GM21825 (cell line): ENCODE measurements around the gene RIPK1.
"Not testable (repeated sequence)": the region's sequence is repeated elsewhere in the genome, so short reads cannot be mapped to it uniquely, and the experiment has no call there.

Experiments used
- ATAC-seq: cut with Tn5 transposase; IDR thresholded peaks from one replicate; pipeline ENCODE4 v1.9.1; 2021; ENCODE audit warnings: mild to moderate bottlenecking, moderate library complexity; ENCODE audit not compliant: unreplicated experiment

Gene RIPK1

GRCh38 chr6:3133515-3133914, 65.2 kb downstream of the RIPK1 start:
- ATAC-seq = no peak

GRCh38 chr6:3135668-3136291, 67.5 kb downstream of the RIPK1 start:
- no peak for ATAC-seq

GRCh38 chr6:3136292-3137011, 68.2 kb downstream of the RIPK1 start:
- ATAC-seq = no peak

GRCh38 chr6:3137057-3137777, 68.9 kb downstream of the RIPK1 start:
- ATAC-seq = no peak

- ATAC-seq = not testable (repeated sequence)
Measured at GRCh38 chr6:3137873-3138272, 69.6 kb downstream of the RIPK1 start.

GRCh38 chr6:3138341-3138740, 70.0 kb downstream of the RIPK1 start:
- ATAC-seq = no peak

- peak; percentile 74 for ATAC-seq
Measured at GRCh38 chr6:3139090-3139903, 71.0 kb downstream of the RIPK1 start.

- ATAC-seq = no peak
Measured at GRCh38 chr6:3140201-3140600, 71.9 kb downstream of the RIPK1 start.

GRCh38 chr6:3142536-3142935, 74.2 kb downstream of the RIPK1 start:
- ATAC-seq = no peak

- no peak for ATAC-seq
Measured at GRCh38 chr6:3143158-3143557, 74.9 kb downstream of the RIPK1 start.

- no peak for ATAC-seq
Measured at GRCh38 chr6:3144571-3144970, 76.3 kb downstream of the RIPK1 start.

- no peak for ATAC-seq
Measured at GRCh38 chr6:3147914-3148757, 79.8 kb downstream of the RIPK1 start.

GRCh38 chr6:3151691-3152090, 83.4 kb downstream of the RIPK1 start:
- ATAC-seq = no peak

GRCh38 chr6:3152689-3153088, 84.4 kb downstream of the RIPK1 start:
- no peak for ATAC-seq

GRCh38 chr6:3155416-3155815, 87.1 kb downstream of the RIPK1 start:
- not testable (repeated sequence) for ATAC-seq

GRCh38 chr6:3156184-3157130, 88.2 kb downstream of the RIPK1 start:
- not testable (repeated sequence) for ATAC-seq

GRCh38 chr6:3157131-3157933, 89.0 kb downstream of the RIPK1 start, which contains the start of gene TUBB2A:
Gene TUBB2A, minus strand, starts transcription at chr6:3157544. Its CDS starts 81 bp downstream, at chr6:3157463.
- ATAC-seq = peak; percentile 70
